Stimulated activated CD4-positive, alpha-beta T cell treated with anti-CD3 and anti-CD28 coated beads, Interleukin-4, amount 100 ng/mL, for 4 hours (primary cell): ENCODE data around the gene POLA1.

Experiments used
- DNase-seq, 2 experiments: peaks; one replicate each; pipeline ENCODE4 v3.0.0-alpha.2; 2020

The POLA1 gene

DNA sequence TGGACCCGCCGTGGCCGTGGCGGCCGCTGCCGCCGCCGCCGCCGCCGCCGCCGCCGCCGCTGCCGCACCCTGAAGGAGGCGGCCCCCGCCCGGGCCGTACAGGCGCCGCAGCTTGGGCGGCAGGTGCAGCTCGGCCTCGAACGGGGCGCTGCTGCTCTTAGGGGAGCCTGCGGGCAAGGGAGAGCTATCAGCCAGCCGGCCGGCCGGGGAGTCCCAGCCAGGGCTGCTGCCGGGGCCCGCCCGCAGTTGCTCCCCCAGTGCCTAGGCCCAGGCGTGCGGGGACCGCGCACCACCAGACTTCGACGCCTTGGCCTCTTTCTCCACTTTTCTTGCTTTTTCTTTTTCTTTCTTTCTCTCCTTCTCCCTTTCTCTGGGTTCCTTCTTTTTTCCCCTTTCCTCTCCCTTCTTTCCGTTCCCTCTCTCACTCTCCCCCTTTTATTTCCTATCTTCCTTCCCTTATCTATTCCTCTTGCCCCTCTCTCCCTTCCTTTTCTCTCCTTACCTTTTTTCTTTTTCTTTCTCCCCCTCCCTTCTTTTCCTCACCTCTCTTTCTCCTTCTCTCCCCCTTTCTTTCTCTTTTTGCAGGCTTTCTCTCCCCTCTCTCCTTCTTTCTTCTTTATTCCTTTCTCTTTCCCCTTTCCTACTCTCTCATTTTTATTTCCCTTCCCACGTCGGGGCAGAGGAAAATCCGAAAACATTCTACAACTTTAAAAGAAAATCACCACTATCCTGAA is 320.1 kb downstream of the POLA1 start:
- no peak for DNase-seq

DNA sequence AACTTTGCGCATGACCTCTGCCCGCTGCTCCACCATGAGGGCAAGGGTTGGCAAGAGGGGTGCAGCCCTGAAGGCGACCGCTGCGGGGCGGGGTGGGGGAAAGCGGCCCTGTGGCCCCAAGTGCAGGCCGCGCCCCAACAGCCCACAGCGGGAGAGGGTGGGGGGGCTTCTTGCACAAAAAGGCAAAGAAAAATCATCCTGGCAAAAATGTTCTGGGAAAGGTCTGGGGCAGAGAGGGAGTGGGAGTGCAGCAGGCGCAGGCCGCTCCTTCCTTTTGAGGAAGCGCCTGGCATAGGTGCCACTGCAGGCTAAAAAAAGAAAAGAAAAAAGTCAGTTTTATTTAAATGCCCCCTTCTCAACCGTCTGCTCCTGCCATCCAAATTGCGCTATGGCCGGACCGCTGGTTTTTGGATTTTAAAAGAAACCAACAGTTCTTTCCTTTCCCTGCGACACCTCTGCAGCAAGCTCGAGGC is 320.7 kb downstream of the POLA1 start:
- no peak for DNase-seq

DNA sequence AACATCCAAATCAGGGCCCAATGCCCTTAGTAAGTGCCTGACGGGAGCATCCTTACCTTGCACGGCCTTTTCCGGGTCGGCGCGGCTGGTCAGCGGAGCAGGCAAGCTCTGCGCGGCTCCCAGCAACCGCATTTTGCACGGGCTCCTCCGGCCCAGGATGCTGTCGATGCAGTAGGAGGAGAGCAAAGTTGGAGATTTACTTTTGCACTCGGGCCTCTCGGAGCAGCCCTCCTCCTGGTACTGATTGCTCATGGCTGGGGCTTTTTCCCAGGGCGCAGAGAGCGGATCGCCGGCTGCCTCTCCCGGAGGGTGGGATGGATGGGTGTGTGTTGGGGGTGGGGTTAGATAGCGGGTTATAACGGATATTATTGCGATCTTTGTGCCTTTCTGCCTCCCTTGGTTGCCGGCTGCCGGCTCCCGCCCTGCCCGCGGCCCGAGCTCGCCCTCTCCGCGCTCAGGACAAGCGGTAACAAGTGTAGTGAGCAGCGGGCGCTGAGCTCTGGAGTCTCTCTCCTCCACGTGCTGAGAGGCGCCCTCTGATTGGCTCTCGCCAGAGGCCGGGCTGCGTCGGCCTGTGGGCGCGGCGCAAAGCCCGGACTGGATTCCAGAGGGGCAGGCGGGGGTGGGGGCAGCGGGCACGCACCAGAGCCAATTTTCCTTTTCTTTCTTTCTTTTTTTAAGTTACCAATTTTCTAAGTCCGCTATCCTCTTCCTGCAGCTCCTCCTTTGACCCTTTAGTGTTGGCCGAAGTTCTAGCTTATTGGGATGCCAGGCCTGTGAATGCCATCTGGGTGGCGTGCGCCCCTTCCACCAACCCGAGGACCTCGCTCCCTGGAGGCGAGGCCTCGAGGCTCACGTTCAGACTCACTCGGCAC is 322.0 kb downstream of the POLA1 start, which contains the start of gene ARX:
Gene ARX, minus strand, starts transcription at position 480 of the 875 bp plus-strand sequence. Its CDS starts 228 bp downstream, at position 252.
- DNase-seq, result peak in 1 of 2 experiments; percentile 19

DNA sequence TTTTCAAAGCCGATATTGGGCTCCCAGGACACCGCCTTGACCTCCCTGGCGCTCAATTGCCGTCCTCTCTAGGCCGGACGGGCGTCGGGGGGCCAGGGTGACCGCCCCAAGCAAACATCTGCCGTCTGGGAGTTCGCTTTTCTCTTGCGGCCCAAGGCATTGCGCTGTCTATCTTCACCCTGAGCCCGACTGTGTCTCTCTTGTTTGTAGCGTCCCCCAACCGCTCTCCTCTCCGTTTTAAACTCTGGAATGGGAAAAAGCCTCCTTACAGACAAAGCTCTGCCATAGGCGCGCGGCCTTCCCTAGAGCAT is 322.6 kb downstream of the POLA1 start:
- no peak for DNase-seq

DNA sequence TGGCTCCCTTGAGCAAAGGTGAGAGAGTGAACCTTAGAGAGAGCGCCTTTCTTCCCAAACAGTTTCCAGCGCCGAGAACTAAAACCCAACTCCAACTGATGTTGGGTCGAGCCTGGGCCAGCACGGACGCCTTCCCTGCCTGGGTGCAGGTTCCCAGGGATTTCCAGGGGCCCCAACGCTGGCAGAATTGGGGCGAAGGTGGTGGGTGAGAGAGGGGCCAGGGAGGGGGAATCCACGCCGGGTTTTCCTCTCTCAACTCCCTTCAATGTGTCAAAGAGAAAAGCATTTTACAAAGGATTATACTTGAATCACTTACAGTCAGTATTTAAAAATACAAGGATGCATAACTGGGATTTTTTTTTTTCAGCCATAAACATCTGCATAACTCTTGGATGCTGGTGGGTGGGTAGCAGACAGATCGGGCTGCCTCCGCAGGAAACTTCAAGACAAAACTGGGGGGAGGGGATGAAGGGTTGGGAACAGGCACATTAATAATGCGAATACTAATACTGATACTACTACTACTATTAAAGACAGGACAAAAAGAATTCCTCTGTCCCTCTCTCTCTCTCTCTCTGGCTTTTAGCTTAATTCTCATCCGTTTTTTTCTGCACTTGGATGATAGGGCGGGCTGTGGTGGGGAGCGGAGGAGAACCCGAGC is 323.4 kb downstream of the POLA1 start:
- no peak for DNase-seq

DNA sequence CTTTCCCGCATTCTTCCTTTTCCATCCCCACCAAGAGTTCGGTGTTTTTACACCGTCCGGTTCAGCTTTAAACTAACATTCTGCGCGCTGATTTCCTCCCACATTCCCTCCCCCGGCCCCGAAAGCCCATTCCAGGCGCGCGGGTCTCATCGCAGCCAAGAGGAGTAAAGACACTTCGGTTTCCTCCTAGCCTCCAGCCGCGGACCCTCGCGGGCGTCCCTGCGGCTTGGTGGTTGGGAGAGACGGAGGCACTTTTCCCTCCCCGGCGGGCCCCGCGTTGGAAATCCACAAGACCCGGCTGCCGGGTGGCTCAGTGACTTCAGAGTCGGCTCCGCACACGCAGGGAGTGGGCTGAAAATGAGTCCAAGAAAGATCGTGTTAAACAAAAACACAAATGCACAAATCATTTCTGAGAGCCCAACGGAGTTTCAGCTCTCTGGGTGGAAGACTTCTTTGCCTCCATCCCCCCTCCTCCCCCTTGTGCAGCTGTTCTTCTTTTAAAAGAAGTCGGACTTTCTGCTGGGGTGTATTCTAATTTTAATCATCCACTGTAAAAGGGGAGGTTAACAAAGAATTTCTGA is 324.0 kb downstream of the POLA1 start:
- DNase-seq, result no peak

DNA sequence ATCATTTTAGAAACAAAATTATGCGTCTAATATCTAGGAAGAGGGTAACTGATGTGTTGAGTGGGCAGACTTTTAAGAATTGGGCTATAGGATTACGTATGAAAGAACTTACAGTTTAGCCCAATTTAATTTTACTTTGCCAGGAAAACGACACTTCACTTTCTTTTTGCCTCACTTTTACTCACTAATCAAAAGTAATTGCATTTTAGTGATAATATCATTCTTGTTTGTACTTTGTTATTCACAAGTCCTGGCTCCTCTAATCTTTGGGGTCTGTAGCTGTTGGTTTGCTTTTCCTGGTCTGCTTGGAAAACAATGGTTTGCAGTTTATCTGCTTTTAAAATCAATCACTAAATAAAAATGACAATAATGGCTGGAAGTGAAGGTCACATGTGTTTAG is 325.0 kb downstream of the POLA1 start:
- no peak for DNase-seq

DNA sequence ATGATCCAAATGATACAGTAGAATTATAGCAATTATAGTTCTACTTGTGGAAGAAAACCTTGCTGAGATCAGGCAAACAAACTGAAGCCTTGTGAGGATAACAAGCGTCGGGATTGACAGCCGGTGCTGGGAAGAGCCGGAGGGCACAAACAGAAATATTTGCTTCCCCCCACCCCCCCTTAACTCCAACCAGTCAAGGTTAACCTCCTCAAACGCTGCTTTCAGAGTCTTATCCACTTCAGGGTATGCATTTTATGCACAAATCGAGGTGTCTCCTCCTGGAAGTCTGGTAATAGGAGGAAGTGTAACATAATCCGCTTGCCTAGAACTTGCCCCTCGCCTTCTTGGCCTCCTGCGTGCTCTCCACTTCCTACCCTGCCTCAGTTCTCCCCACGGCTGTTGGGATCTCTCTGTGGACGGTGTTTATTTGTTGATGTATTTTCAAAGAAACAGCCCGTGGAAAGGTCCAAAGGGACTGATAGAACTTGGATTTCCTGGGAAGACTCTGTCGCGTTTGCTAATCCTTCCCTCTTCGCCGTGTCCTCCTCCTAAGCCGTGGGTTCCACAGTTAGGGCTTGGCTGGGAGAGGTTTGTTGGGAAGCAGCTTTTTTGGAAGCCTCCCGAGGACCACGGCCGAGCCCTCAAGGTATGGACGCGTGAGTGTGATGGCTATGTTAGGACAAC is 326.1 kb downstream of the POLA1 start:
- DNase-seq, result no peak

DNA sequence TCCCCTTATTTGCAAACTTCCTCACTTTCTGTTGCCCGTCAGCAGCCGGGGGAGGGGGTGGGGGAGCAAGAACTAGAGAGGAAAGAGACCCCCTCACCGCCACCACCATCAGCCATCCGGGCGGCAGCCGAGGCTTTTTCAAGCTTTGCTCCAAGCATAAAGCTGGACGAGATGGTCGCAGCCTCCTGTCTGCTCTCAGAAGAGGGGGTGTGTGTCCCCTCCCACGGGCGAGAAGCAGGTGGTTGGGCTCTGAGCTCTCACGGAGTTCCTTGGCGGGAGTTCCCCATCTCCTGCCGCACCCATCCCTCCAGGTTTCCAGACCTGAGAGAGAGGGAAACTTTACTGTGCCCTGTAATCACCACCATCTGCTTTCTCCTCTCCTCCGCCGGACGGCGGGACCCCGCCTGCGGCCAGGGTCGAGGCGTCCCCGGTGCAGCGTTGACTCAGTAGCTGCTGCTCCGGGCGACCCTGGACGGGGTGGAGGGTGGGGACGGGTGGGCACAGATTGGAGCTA is 326.7 kb downstream of the POLA1 start:
- no peak for DNase-seq

DNA sequence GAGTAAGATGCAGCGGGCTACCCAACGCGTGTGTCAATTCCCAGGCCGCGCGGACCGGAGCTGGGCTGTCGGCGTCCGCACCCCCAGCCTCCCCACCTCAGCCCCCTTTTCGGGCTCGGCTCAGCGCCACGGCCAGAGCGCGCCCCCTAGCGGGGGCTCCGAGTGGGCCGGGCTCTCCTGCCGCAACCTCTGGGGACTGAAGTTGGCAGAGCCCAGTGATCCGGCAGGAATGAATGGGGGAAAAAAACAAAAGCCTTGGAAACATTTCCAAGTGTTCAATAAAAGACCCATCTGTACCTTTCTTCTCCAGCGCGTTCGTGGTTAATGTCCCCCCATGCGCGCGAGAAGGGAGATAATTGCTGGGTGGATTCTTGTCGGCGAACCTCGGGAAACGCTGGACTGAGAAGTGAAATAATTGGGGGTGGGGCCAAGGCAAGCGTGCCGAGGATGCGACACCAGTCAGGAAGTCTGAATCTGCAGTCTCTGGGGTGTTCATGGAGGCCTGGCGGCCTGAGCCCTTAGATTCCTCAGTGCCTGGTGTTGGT is 327.3 kb downstream of the POLA1 start:
- peak in 1 of 2 experiments; percentile 26 for DNase-seq

DNA sequence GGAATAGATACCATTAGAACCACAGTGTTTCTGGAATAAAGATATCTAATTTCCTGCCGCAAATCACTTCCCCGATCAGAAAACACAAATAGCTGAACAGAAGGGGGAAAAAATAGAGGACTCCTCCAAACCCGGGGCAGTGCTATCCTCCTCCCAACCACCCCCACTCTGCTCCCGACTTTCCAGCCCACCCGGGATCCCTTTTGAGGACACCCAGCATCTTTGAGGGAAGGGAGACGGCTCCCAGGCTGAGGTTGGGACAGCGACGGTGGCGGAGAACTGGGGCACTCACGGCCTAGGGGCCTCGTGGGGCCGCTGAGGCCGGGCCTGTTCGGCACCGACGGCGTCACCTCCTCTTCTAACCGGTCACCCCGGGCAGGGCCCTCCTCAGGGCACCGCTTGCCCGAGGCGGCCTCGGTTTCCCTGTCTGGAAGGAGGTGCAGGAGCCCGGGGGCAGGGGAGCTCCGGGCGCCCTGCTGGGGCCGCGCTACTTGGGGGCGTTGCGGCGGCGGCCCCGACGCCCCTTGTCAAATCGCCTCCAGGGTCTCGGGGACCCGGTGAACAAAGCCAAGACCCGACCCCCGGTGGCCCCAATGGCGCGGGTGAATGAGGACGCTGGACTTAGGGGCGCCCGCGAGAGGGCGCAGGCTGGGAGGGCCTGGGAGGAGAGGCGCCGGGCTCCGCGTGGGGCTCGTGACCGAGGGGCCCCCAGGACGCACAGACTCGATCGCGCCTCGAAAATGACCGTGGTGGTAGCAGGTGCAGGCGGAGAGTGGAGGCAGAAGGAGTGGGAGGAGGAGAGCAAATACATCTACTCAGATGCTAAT is 329.0 kb downstream of the POLA1 start:
- DNase-seq, result no peak

DNA sequence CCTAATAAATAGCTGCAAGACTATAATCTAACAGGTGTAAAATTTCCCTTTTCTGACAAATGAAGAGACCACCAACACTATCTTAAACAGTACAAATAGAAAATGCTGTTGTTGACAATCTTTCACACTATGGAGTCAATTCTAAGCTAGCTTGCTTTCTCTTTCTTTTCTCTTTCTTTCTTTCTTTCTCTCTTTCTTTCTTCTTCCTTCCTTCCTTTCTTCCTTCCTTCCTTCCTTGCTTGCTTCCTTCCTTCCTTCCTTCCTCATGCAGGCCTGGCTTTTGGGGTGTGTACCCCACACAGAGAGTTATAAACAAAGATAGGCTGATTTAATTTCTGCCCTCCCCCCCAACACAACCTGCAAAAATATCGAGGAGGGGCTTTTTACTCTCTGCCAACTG is 330.2 kb downstream of the POLA1 start:
- DNase-seq, result no peak

DNA sequence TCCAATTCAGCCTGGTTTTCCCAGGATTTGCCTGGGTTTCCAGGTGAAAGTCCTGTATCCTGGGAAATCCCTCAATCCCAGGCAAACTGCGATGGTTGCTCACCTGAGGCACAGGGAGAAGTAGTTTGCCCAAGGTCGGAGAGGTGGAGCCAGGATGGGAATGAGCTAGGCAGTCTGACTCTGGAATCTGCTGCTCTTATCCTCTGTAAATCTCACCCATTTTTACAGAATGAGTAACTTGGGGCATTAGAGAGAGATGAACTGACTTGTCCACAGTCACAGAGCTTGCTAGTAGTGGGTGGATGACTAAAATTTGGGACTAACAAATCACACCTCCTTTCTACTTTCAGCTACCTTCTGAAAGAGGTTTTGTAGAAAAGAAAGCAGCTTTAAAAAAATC is 331.9 kb downstream of the POLA1 start:
- no peak for DNase-seq

DNA sequence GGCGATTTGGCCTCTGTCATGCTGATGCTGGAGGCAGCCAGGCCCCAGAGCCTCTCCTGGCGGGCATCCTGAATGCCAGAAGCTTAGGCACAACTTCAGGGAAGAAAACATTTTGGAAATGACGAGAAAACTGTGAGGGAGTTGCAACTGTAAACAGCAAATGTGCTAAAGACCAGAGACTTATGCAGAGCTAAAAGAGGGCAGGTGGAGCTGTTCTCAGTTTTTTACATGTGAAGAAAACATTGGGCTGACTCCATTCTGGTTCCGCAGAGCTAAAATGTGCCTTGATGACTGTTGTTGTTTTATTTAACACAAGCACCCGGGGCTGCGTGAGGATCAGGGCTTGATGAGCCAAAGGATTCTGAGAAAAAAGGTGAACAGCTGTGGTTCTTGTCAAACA is 332.9 kb downstream of the POLA1 start:
- no peak for DNase-seq

DNA sequence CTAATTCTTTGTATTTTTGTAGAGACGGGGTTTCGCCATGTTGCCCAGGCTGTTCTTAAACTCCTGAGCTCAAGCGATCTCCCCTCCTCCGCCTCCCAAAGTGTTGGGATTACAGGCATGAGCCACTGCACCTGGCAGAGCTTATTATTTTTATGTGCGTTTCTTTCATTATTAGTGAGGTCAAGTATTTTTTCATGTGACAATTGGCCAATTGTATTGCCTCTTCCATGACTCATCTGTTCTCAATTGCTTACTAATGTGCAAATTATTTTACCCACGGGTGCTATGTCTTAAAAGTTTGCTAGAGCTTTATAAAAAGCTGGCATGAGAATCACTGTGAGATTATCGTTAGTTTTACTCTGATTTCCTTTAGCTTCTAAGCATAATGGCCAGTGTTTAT is 335.0 kb downstream of the POLA1 start:
- no peak for DNase-seq

DNA sequence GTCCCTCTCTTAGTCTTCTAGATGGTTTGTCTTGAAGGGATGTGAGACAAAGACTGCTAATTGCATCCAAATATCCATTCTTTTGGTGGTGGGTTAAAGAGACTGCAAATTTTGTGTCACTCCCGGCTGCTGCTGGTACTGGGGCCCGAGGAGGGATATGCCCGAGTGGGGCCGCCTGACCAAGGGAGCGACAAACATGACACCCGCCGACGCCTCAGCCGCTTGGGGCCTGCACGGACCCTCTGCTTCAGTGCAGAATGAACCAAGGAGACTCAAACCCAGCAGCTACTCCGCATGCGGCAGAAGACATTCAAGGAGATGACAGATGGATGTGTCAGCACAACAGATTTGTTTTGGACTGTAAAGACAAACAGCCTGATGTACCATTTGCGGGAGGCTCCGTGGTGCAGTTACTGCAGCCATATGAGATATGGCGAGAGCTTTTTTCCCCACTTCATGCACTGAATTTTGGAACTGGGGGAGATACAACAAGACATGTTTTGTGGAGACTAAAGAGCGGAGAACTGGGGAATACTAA is 335.6 kb downstream of the POLA1 start:
- DNase-seq, result no peak

DNA sequence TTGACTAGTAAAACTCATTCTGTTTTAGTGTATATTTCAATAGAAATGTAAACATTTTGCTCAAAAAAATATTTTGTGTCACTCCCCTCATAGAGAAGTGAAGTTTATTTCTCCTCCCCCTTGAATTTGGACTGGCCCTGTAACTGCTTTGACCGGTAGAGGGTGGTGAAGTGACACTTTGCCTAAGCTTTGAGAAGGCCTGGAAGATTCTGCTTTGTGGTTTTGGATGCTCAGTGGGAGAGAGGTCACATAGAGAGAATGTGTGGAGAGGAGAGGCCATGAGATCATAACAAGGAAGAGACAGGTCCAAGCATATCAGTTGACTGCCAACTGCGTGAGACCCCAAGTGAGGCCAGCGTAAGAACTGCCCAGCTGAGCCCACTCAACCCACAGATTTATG is 341.2 kb downstream of the POLA1 start:
- no peak for DNase-seq

DNA sequence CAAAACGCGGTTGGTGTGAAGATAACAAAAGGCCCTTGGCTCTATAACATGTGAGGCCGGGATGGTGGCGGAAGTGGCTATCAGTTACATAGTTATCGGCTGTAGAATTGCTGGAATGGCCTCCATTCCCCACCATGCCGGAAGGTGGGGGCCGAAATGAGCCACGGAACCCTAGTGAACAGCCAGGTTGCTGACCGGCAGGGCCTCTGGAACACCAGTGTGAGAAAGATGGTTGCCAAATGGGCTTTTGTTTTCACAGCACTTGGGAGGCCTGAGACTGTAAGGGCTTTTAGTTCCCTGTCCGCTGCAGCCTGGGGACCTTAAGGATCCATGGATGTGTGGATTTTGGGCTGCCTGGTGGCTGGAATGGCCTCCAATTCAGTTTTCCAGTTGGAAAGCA is 345.3 kb downstream of the POLA1 start:
- DNase-seq, result no peak

DNA sequence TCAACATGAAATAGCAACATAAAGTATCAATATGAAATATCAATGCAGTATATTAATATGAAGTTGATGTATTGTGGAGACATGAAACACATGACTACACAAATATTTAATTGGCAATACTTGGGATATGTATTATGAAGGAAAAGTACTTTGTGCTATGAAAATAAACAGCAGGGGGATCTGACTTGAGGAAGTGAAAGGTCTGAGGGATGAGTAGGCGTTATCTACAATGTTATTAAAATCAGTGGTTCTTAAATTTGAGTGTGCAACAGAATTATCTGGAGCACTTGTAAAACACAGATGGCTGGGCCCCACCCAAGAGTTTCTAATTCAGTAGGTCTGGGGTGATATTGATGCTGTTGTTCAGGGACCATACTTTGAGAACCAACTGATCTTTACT is 349.5 kb downstream of the POLA1 start:
- DNase-seq, result no peak
